ENCODE results near the gene DRD1. TPM values are rescaled to one million over a fixed set of nuclear protein-coding genes. Genes with fewer than 3 reads are reported as not detected.

The DRD1 gene
- polyA plus RNA-seq, 1 of the 3 experiments (the other 2 are of a cell fraction), result not detected

- no peak overlapping the region for H3K4me2 ChIP-seq
Observed at GRCh38 chr5:175415303-175415702, 28.7 kb downstream of the DRD1 start.

GRCh38 chr5:175410926-175411325 lies 33.1 kb downstream of the DRD1 start:
- no peak overlapping the region for H3K4me2 ChIP-seq
- H3K27me3 ChIP-seq (ENCODE audit: insufficient read depth), result no peaks in the 10 kb centered on the region
- H3K4me1 ChIP-seq (ENCODE audit: control insufficient read depth in 1 of 2, insufficient read depth in 2 of 2, low read depth in 1 of 2, low read length in 1 of 2), result no peaks in the 10 kb centered on the region
- no peaks in the 10 kb centered on the region for H3F3A ChIP-seq (replicated peaks; ENCODE audit: insufficient read depth)
- no peaks in the 10 kb centered on the region for H3K79me2 ChIP-seq (ENCODE audit: insufficient read depth)
- CTCF ChIA-PET, result no interaction called here
- H3K27ac ChIP-seq (ENCODE audit: low read depth in 2 of 2, low read length in 1 of 2), result no peak overlapping the region
- H3K4me3 ChIP-seq (ENCODE audit: low read depth in 2 of 2, low read length in 1 of 2), result no peak overlapping the region
- no peak overlapping the region for H3K9ac ChIP-seq
- no peak overlapping the region for H2AFZ ChIP-seq (ENCODE audit: low read depth)
- TF ChIP-seq RFX5 (IDR thresholded peaks at IDR 0.05; ENCODE audit: low read length) (no peak), MAX (IDR thresholded peaks at IDR 0.05; ENCODE audit: low read depth) (no peak), GATA2 (CRISPR knock-in tag; IDR thresholded peaks at IDR 0.05) (no peak), EP300 (IDR thresholded peaks at IDR 0.05; ENCODE audit: borderline replicate concordance in 1 of 2, low read depth in 1 of 2, low read length in 1 of 2) (no peak), TAF1 (IDR thresholded peaks at IDR 0.05; ENCODE audit: borderline replicate concordance, low read depth, low read length) (no peak), CTCF (IDR thresholded peaks at IDR 0.05) (no peak), YY1 (IDR thresholded peaks at IDR 0.05; ENCODE audit: low read depth) (no peak), POLR2AphosphoS5 (IDR thresholded peaks at IDR 0.05; ENCODE audit: low read depth, low read length) (no peak), NFIC (IDR thresholded peaks at IDR 0.05; ENCODE audit: borderline replicate concordance) (no peak), FOSL2 (IDR thresholded peaks at IDR 0.05; ENCODE audit: borderline replicate concordance, low read depth) (no peak), ELF1 (IDR thresholded peaks at IDR 0.05) (no peak), TEAD4 (IDR thresholded peaks at IDR 0.05; ENCODE audit: borderline replicate concordance, insufficient read depth) (no peak), JUND (IDR thresholded peaks at IDR 0.05) (no peak)
- H3K36me3 ChIP-seq (replicated peaks in 1 of 2; ENCODE audit: control insufficient read depth in 1 of 2, insufficient read depth in 2 of 2, low read length in 1 of 2), result no peaks in the 10 kb centered on the region
- no peaks in the 10 kb centered on the region for H4K20me1 ChIP-seq (ENCODE audit: insufficient read depth)
- WGBS (ENCODE audit: low lambda C conversion rate), result 6% methylated on average over 2 of the region's 2 CpGs
- no peaks in the 10 kb centered on the region for H3K9me2 ChIP-seq
- no peak for DNase-seq
- POLR2A ChIA-PET, result no interaction called here
- H3K9me3 ChIP-seq, result no peaks in the 10 kb centered on the region

More at GRCh38 chr5:175415303-175415702, 28.7 kb downstream of the DRD1 start:
- Histone ChIP-seq H3K36me3 (replicated peaks in 1 of 2; ENCODE audit: control insufficient read depth in 1 of 2, insufficient read depth in 2 of 2, low read length in 1 of 2) (no peaks in the 10 kb centered on the region), H2AFZ (ENCODE audit: low read depth) (no peak overlapping the region), H3K27ac (ENCODE audit: low read depth in 2 of 2, low read length in 1 of 2) (no peak overlapping the region), H3K9me2 (no peaks in the 10 kb centered on the region), H3K9ac (no peak overlapping the region), H3K4me1 (ENCODE audit: control insufficient read depth in 1 of 2, insufficient read depth in 2 of 2, low read depth in 1 of 2, low read length in 1 of 2) (no peaks in the 10 kb centered on the region), H3F3A (replicated peaks; ENCODE audit: insufficient read depth) (no peaks in the 10 kb centered on the region), H3K79me2 (ENCODE audit: insufficient read depth) (no peaks in the 10 kb centered on the region), H4K20me1 (ENCODE audit: insufficient read depth) (no peaks in the 10 kb centered on the region), H3K27me3 (ENCODE audit: insufficient read depth) (no peaks in the 10 kb centered on the region), H3K4me3 (ENCODE audit: low read depth in 2 of 2, low read length in 1 of 2) (no peak overlapping the region), H3K9me3 (no peaks in the 10 kb centered on the region)
- WGBS (ENCODE audit: low lambda C conversion rate), result 38% methylated on average over 2 of the region's 2 CpGs
- TF ChIP-seq EZH2phosphoT487 (IDR thresholded peaks at IDR 0.05; ENCODE audit: borderline replicate concordance, low read depth), result no peak
- TF ChIP-seq NFIC (IDR thresholded peaks at IDR 0.05; ENCODE audit: borderline replicate concordance), result no peak
- TF ChIP-seq PBX3 (IDR thresholded peaks at IDR 0.05), result no peak
- no peak for TF ChIP-seq FOXM1 (IDR thresholded peaks at IDR 0.05; ENCODE audit: low read depth)
- no peak for TF ChIP-seq CHD2 (IDR thresholded peaks at IDR 0.05; ENCODE audit: low read length, partially characterized antibody)
- TF ChIP-seq SMC3 (IDR thresholded peaks at IDR 0.05; ENCODE audit: low read depth, low read length), result no peak
- TF ChIP-seq TAF1 (IDR thresholded peaks at IDR 0.05; ENCODE audit: borderline replicate concordance, low read depth, low read length), result no peak
- TF ChIP-seq RAD21 (IDR thresholded peaks at IDR 0.05; ENCODE audit: low read length), result no peak
- TF ChIP-seq USF1 (IDR thresholded peaks at IDR 0.05; ENCODE audit: borderline replicate concordance, low read depth), result no peak
- no peak for TF ChIP-seq GABPA (IDR thresholded peaks at IDR 0.05; ENCODE audit: low read depth)
- no peak for TF ChIP-seq TEAD4 (IDR thresholded peaks at IDR 0.05; ENCODE audit: borderline replicate concordance, insufficient read depth)
- TF ChIP-seq MXI1 (IDR thresholded peaks at IDR 0.05; ENCODE audit: low read depth, low read length), result no peak
- no peak for TF ChIP-seq FOXJ3 (CRISPR knock-in tag; IDR thresholded peaks at IDR 0.05)
- TF ChIP-seq FOSL2 (IDR thresholded peaks at IDR 0.05; ENCODE audit: borderline replicate concordance, low read depth), result no peak
- ChIA-PET POLR2A (no interaction called here), CTCF (interaction anchor here (1.4 to 1.6 kb wide), 2 partner anchors 29 to 464 kb away, joined by 3 to 4 read pairs; partner anchors contain the start of gene DRD1)
- no peak for DNase-seq

Data from SK-N-SH (cell line).